ENCODE results near the gene KIAA1671. TPM values are rescaled to one million over a fixed set of nuclear protein-coding genes. Genes with fewer than 3 reads are reported as not detected.

KIAA1671 gene
- total RNA-seq, 1 donor from 2014 or later: 43.3 TPM

DNA sequence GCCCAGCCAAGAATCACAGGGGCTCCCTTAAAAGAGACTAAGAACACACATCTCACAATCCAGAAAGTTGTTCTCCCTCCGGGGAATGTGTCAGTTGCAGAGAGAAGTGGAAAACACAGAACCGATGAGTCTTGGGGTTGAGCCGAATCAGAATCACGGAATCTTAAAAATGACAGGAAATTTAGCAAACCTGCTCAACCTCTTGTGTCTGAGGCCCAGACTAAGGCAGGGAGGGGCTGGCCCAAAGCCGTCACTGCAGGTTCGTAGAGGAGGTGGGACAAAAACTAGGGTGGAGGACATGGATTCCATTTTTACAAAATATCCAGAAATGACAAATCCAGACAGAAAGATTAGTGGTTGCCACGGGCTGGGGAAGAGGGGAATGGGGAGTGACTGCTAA is 63.8 kb downstream of the KIAA1671 start:
- ATAC-seq: no peak

DNA sequence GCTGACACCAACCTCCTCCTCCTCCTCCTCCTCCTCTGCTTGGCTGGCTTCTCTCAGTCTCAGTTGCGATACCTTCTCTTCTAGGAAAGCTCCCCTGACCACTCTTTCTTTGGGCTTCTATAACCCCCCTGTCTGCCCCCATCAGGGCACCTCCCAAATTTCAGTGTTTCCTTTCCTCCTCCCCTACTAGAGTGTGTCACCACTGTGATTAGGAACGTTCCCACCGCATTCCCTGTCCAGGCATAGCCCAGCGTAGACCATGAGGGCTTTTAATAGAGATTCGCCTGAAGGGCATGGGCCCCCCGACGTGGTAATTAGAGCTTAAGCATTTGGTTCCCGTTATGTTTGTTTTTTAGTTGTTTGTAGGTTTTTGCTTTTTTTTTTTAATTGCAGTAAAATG is 65.5 kb downstream of the KIAA1671 start:
- ATAC-seq: no peak

DNA sequence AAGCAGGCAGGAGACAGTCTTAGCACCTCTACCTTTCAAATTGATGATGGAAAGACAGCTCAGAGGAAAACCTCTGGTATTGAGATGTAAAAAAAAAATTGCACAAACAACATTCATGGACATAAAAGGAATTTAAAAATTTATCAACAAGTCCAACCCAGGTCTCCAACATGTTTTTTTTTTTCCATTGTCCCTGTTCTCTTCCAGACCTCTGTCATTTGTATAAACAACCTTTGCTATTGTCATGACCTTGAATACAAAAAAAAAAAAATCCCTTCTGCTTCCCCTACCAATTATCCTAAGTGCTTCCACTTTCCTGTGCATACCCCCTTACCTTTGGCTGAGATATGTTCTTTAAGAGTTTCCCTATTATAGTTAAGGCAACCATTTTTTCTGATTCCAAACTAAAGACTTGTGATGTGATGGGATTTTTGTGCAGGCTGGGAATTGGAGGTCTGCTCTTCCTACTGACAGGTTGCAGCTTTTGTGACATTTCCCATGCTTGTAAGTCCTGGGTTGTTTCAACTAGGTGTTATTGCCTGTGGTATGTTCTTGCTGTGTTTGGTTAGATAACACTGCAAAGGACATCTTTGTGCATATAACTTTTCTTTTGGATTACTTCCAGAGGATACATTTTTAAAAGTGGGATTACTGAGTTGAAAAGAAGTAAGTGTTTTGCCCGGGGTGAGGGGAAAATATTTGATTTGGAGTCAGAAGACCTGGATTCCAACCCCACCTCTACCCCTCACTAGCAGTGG is 67.1 kb downstream of the KIAA1671 start:
- ATAC-seq: no peak

DNA sequence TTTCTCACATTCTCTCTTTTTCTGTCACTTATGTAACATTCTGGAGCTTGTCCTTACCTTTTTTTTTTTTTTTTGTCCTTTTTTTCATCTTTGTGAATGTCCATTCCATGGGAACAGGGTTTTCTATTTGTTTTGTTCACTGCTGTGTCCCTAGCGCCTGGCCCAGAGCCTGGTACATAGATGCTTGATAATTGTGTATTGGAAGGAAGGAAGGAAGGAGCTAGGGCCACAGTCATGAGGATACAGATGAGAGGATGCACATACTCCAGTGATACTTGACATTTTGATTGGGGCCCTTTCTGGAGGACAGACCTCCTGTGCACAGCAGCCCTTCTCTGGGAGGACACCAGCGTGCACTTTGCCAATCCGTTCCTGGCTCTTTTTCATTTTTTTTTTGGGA is 68.9 kb downstream of the KIAA1671 start:
- ATAC-seq: no peak

DNA sequence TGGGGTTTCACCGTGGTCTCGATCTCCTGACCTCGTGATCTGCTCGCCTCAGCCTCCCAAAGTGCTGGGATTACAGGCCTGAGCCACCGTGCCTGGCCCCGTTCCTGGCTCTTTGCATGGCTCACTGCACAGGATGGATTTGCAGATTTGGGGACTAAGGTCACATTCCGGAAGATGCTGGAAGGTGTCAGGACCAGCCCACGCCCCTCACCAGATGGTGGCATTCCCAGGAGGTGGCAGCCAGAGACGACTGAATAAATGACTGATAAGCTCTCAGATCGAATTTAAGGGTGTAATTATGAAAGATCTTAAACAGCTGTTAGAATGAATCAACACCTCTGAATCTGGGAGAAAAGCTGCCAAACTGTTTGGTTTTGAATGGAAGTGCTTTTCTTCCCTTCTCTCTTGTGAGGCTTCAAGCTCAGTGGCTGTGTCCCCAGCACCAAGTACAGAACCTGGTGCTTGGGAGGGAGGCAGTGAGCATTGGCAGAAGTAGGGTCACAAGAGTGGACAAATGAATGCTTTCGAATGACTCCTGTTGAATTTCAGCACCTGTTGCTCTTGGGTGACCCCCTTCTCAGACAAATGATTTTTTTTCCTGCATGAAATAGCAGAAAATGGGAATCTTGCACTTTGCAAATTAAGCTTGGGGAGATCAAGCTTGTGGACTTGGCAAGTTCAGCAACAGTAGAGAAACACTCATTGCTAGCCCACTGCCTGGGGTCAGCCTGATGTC is 69.6 kb downstream of the KIAA1671 start:
- ATAC-seq: no peak

DNA sequence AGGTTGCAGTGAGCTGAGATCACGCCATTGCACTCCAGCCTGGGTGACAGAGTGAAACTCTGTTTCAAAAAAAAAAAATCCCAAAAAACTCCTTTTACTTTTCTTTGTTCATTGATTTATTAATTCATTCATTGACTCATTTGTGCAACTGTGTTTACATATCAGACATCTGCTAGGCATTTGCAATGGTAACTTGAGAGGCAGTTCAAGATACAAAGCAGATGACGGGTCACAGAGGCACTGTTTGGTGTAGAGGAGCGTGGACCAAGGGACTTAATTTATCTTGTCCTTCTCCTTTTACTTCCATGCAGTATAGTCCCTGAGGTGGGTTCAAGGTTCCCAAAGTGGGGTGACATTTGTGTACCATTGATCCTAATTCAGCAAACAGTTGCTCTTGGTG is 71.4 kb downstream of the KIAA1671 start:
- no peak for ATAC-seq

DNA sequence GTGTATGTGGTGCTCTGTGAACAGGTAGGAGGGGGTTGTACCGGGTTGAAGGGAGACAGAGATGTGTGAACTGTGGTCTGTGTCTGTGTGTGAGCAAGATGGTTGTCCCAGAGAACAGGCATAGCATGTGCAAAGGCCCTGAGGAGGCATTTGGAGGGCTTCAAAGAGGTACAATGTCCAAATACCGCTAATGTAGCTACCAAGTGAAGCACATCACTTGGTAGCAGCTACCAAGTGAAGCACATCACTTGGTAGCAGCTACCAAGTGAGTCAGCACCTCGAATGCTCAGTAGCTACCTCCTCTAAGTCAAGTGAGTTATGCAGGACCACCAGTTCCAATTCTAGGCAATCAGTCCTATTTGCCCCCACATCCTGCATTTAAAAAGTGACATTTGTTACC is 72.4 kb downstream of the KIAA1671 start:
- ATAC-seq: no peak

DNA sequence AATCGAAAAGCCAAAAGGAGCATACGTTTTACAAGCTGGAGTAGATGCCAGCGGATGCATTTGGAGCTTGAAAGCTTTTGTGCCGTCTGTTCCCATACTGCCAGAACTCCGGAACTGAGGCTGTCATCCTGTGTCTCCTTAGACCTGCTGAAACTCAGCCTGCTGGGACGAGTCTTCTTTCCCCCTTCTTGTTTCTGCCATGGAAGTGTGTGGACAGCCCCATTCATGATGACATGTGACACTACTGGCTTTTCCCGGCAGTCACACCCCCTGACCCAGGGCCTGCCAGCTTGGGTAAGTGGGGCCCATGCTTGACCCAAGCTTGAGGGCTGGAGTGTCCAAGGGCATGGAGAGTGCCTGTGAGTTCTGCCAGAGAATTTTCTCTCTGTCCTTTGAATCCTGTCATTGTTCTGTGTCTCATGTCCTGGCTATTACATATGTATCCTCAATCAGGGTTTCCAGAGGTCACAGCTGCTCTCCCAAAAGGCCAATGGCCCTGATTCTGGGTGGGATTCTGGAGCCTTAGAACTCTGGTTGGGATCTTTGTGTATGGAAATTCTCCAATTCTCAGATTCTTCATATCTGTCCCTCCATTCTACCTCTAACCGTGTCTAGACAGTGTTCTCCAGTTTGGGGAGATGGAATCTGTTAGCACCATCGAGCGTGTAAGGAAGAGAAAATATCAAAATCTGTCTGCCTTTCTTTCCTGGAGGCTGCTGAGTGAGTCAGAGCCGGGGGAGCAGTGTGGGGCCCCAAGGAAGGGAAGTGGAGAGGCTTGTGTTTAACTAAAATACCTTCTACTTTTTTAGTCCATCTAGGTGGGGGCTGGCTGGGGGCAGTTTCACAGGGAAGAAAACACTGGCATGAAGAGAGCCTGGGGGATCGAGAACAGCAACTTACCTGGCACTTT is 73.2 kb downstream of the KIAA1671 start:
- peak; percentile 41 for ATAC-seq

DNA sequence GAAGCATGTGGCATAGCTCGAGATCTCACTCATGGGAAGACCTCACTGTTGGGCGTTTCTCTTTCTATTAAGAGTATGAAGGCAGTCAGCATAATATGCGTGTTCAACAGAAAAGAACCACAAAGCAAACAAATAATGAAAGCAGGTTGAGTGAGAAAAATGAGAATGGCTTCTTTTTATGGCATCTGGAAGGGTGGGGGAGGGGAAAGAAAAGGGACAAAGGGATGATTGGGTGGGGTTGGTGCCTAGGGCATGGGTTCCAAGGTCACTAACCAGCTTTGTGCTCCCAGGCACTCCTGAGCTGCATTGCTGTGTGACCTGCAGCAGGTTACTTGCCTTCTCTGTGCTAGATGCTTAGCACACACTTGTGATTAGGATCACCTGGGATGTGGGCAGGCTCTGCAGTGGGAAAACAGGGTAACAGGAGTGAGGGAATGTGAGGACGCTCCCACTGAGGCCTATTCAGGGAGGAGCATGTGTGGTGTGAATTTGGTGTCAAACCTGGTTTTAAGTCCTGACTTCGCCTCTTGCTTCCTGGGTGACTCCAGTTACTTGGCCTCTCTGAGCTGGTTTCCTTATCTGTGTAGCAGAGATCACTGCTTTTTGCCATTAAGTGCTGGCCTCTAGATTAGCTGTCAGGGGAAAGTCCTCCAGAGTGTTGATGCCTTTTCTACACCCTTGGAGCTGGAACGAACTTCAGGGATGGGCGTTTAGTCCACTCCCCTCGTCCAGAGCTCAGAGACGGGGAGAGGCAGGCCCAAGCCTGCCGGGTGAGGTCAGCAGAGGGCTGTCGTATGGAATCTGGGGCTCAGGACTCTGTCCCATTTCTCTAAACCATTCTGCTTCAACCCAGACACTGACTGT is 74.8 kb downstream of the KIAA1671 start:
- ATAC-seq: peak; percentile 71

DNA sequence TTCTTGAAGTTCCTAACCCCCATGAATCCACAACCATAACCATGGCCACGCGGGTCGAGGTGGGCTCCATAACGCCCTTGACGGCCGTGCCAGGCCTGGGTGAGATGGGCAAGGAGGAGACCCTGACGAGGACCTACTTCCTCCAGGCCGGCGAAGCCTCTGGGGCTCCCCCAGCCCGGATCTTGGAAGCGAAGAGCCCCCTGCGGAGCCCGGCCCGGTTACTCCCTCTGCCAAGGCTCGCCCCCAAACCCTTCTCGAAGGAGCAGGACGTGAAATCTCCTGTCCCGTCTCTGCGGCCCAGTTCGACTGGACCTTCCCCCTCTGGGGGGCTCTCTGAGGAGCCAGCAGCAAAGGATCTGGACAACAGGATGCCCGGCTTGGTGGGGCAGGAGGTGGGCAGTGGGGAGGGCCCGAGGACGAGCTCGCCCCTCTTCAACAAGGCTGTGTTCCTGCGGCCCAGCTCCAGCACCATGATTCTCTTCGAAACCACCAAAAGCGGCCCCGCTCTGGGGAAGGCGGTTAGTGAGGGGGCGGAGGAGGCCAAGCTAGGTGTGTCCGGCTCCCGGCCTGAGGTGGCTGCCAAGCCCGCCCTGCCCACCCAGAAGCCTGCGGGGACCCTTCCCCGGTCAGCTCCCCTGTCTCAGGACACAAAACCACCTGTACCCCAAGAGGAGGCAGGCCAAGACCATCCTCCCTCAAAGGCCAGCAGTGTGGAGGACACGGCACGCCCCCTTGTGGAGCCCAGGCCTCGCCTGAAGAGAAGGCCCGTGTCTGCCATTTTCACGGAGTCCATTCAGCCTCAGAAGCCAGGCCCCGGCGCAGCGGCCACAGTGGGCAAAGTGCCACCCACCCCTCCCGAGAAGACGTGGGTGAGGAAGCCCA is 75.7 kb downstream of the KIAA1671 start:
- ATAC-seq: peak; percentile 13

DNA sequence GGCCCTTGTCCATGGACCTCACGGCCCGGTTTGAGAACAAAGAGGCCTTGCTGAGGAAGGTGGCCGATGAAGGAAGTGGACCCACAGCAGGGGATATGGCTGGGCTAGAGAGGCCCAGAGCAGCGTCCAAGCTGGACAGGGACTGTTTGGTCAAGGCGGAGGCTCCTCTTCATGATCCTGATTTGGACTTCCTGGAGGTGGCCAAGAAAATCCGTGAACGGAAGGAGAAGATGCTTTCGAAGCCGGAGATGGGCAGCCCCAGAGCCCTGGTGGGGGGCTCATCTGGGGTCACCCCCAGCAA is 76.3 kb downstream of the KIAA1671 start:
- no peak for ATAC-seq

DNA sequence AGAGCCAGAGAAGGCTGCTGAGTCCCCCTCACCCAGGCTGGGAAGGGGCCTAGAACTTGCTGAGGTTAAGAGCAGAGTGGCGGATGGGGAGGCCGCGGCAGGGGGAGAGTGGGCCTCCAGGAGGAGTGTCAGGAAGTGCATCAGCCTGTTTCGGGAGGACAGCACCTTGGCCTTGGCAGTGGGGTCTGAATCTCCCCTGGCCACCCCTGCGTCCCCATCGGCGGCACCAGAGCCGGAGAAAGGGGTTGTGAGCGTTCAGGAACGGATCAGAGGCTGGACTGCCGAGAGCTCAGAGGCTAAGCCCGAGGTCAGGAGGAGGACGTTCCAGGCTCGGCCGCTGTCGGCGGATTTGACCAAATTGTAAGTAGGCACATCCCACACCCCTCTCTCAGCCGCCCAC is 76.7 kb downstream of the KIAA1671 start:
- no peak for ATAC-seq

DNA sequence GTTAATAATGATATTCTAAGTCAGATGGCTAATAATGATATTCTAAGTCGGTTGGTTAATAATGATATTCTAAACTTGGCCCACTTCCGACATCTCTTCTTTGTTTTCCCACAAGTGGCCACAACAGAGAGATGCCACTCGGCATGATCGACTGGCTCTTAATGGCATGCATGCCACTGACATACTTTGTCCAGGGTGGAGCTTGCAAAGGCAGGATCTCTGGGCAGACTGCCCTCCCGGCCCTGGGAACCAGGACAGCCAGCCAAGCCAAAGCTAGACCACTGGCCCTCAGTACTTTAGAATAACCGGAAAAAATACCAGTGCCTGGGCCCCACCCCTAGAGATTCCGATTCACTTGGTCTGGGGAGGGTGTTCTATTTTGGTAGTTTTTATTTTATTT is 78.1 kb downstream of the KIAA1671 start:
- no peak for ATAC-seq

DNA sequence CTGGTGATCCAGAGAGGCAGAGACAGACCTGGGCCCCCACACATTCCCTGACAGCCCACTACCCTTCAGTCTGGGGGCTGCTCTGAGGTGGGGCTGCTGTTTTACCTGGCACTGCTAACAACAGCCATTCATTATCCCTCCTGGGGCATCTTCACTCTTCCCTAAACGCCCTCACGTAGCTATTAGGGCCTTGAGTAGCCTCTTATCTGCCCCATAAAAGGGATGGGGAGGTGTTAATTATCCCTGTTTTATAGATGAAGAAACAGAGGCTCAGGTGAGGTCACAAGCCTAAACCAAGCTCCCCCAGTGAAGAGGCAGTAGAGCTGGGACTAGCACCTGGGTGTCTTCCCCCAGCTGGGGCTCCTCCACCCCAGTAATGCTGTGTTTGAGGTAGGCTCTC is 79.5 kb downstream of the KIAA1671 start:
- no peak for ATAC-seq

DNA sequence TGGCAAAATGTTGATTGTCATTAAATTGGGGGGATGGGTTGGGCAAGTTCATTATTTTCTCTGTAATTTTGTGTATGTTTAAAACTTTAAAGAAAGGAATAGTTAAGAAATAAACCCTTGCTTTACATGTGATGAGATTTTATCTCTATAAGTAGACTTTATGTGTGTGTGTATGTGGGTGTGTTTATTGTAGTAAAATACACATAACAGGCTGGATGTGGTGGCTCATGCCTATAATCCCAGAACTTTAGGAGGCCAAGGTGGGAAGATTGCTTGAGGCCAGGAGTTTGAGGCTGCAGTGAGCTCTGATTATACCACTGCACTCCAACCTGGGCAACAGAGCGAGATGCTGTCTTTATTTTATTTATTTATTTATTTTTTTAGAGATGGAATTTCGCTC is 83.2 kb downstream of the KIAA1671 start:
- no peak for ATAC-seq

DNA sequence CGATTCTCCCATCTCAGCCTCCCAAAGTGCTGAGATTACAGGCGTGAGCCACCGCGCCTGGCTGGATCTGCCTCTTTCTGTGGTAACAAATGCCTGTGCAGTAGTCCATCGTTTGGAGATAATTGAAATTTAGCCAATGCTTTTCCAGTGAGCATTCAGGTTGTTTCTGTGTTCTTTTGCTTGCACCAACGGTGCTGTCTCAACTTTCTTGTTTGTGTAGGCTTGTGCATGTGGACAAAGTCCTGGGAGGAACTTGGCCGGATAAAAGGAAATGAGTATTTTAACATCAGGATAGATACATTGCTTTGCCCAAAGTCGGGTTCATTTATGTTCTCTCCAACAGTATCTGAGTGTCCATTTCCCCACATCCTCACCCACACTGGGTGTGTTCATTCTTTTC is 85.7 kb downstream of the KIAA1671 start:
- no peak for ATAC-seq

DNA sequence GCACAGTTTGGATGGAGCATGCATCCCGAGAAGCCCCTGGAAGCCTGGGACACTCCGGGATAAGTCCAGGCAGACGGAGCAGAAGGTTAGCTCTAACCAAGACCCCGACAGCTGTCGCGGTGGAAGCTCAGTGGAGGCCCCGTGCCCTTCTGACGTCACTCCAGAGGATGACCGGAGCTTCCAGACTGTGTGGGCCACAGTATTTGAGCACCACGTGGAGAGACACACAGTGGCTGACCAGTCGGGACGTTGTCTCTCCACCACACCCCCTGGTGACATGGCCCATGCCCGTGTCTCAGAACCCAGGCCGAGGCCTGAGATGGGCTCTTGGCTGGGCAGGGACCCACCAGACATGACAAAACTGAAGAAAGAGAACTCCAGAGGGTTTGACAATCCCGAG is 86.3 kb downstream of the KIAA1671 start:
- ATAC-seq: peak; percentile 23

DNA sequence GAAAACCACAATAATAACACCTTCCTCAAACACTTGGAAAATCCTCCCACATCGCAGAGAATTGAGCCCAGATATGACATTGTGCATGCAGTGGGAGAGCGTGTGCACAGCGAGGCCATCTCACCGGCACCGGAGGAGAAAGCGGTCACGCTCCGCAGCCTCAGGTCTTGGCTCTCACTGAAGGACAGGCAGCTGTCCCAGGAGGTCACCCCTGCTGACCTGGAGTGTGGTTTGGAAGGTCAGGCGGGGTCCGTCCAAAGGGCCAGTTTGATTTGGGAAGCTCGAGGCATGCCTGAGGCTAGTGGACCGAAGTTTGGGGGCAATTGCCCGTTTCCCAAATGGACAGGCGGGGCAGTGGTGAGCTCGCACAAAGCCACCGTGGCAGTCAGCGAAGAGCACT is 86.7 kb downstream of the KIAA1671 start:
- ATAC-seq: no peak

DNA sequence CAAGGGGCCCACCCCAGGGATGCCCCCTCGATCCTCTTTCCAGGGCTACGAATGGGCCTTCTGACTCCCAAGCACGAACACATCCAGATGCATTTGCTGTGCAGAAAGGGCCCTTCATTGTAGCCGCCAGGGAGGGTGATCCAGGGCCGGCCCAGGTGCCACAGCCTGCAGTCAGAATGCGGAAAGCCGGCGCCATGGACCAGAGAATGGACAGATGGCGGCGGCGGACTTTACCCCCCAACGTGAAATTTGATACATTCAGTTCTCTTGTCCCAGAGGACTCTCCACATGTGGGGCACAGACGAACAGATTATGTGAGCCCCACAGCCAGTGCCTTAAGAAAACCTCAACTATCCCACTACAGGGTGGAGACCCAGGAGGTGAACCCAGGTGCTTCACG is 87.2 kb downstream of the KIAA1671 start:
- ATAC-seq: no peak

DNA sequence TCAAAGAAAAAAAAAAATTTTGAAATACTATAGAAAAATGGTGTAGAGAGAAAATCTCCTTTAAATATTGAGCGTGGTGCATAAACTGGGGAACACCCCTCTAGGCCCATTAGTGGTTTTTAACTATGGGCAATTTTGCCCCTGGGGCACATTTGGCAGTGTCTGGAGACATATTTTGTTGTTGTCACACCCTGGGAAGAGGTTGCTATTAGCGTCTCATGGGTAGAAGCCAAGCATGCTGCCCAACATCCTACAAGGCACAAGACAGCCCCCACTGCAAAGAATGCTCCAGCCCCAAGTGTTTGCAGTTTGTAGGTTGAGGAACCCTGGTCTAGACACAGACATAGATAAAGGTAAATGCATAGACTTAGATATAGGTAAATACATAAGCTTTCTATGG is 92.6 kb downstream of the KIAA1671 start:
- ATAC-seq: no peak

DNA sequence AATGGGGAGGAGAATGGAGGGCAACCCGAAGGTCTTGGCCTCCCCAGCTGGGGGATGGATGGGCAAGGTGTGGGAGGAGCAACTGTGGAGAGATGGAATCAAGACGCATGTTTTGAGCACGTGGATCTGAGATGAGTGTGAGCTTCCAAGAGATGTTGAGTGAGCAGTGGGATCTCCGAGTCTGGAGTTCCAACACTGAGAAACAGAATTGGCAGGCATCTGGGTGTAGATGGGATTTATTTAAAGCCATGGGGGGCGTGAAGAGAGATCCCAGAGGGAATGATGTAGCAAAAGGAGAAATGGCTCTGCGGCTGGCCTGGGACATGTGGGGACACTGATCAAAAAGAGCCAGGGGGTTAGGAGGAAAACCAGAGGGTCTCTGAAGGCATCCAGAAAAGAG is 95.6 kb downstream of the KIAA1671 start:
- no peak for ATAC-seq
